NCI-H345 treated with DMSO at 0.1 percent for 48 hours (cell line): ENCODE data around the gene FAM161B.
"Not testable (repeated sequence)": the region's sequence is repeated elsewhere in the genome, so short reads cannot be mapped to it uniquely, and the experiment has no call there.

Source experiments
- DNase-seq: peaks from one replicate; lab custom pipeline; 2025; ENCODE audit not compliant: unreplicated experiment; lab: John Stamatoyannopoulos, UW

Gene FAM161B, protein sequence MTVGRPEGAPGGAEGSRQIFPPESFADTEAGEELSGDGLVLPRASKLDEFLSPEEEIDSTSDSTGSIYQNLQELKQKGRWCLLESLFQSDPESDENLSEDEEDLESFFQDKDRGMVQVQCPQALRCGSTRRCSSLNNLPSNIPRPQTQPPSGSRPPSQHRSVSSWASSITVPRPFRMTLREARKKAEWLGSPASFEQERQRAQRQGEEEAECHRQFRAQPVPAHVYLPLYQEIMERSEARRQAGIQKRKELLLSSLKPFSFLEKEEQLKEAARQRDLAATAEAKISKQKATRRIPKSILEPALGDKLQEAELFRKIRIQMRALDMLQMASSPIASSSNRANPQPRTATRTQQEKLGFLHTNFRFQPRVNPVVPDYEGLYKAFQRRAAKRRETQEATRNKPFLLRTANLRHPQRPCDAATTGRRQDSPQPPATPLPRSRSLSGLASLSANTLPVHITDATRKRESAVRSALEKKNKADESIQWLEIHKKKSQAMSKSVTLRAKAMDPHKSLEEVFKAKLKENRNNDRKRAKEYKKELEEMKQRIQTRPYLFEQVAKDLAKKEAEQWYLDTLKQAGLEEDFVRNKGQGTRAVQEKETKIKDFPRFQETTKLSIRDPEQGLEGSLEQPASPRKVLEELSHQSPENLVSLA

DNA sequence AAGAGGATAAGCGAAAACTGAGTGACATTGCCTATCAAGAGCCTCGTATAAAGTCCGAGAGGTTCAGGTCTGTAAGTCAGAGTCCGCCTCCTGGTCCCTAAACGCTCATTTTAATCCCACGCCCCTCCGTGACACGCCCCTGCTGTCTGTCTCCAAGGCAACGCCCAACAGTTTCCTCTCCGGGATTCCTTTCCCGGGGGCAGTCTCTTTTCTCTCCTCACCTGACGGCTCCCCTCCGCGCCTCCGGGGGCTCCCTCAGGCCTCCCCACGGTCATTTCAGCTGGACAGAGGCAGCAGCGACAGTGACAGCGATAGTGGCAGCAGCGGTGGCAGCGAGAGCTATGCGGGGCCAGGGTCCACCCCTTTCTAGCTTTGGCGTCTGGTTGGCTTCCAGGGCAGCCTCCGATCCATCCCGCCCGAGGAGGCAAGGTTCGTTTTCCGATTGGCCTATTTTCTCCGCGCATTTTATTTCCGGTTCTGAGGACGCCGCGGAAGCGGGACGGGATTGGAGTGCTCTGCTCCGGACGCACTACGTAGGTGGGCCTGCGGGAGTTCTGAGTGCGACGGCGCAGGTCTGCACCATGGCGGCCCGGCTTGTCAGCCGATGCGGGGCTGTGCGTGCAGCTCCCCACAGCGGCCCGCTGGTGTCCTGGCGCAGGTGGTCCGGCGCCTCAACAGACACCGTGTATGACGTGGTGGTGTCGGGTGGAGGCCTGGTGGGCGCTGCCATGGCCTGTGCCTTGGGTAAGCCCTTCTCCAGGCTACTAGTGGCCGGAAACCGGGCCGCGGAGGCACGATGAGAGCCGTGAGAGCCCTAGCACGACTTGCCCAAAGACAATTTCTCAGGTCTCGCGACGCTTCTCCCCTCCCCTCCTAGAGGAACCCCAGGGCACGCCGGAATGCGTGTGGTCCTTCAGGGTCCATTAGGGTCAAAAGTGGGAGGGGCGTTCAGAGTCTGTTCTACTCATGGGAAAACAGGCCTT is at the start of gene FAM161B, which contains the start of gene COQ6:
TSS of gene FAM161B (minus strand) at position 343 of the 983 bp plus-strand sequence. CDS start at position 275, 68 bp downstream.
TSS of gene COQ6 (plus strand) at position 551 of the 983 bp plus-strand sequence. CDS start at position 582, 31 bp downstream.
- peak; percentile 89 for DNase-seq

- DNase-seq = no peak
Measured at GRCh38 chr14:73998726-73999125, 48.8 kb upstream of the FAM161B start.

GRCh38 chr14:73997944-73998447 is 48.1 kb upstream of the FAM161B start:
- DNase-seq = no peak

GRCh38 chr14:73997108-73997943 is 47.4 kb upstream of the FAM161B start:
- DNase-seq = no peak

DNA sequence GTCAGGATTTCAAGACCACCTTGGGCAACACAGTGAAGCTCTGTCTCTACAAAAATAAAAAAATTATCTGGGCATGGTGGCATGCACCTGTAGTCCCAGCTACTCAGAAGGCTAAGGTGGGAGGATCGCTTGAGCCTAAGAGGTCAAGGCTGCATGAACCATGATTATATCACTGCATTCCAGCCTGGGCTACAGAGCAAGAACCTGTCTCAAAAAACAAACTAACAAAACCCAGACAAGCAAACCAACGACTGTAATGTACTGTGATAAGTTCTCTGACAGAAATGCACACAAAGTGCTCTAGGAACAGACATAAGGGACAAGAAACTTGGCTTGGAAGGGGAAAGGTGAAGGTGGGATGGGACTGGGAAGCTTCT is 46.8 kb upstream of the FAM161B start:
- DNase-seq = no peak

DNA sequence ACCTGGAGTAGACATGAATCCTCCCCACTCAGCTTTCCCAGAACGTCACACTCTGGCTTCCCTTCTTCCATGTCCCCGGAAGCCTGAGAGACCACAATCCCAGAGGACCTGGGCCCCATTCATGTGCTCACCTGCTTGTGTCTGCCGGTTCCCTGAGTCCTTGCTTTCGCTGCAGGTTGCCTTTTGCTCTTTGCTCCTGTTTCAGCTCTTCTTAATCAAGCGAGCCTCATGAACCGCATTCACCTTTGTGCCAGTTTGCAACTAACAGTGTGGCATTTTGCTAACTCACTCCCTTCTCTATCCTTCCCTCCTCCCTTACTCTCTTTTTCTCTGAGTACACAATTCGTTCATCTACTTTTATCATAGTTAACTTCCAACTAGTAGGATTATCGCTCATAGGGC is 46.1 kb upstream of the FAM161B start:
- no peak for DNase-seq

- not testable (repeated sequence) for DNase-seq
Measured at GRCh38 chr14:73994926-73995325, 45.0 kb upstream of the FAM161B start.

GRCh38 chr14:73991092-73991491 is 41.2 kb upstream of the FAM161B start:
- DNase-seq = no peak

GRCh38 chr14:73988656-73989055 is 38.8 kb upstream of the FAM161B start:
- DNase-seq = not testable (repeated sequence)

DNA sequence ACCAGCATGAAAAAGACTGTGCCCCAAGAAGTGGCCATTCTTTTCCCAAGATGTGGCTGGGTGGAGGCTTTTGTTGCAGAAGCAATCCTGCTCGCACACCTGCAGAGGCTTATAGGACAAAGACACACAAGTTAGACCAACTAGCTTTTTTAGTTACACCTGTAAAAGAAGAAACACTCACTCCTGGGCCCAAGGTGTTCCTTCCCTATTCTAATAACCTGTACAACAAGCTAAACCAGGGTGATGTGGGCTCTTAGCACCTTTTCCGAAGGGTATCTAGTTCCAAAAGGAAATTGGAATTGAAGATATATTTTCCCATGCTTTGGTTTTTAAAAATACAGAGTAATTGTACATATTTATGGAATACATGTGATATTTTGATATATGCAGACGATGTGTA is 38.2 kb upstream of the FAM161B start:
- DNase-seq = no peak

GRCh38 chr14:73977896-73978295 is 28.0 kb upstream of the FAM161B start:
- no peak for DNase-seq

DNA sequence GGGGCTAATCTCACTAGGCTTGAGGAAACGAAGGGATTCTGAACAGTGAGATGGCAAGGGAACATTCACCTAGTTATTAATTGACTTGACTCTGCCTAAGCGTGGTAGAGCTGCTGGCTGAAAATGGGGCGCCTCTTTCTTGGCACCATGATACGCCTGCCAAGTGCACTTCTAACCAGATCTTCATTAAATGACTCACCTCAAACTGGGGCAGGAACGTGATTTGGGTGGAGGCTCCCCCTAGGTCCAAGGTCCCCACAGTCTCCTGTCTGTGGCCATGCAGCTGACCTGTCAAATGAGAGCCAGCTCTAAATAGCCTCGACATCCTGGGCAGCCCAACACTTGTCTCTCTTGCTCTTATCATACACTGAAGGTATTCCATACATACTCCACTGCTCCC is 26.2 kb upstream of the FAM161B start:
- DNase-seq = no peak

GRCh38 chr14:73973497-73973896 is 23.6 kb upstream of the FAM161B start:
- peak; percentile 15 for DNase-seq

GRCh38 chr14:73968885-73969284 is 19.0 kb upstream of the FAM161B start:
- no peak for DNase-seq

GRCh38 chr14:73965216-73965615 is 15.3 kb upstream of the FAM161B start:
- DNase-seq = no peak

- no peak for DNase-seq
Measured at GRCh38 chr14:73961192-73961591, 11.3 kb upstream of the FAM161B start.

GRCh38 chr14:73958591-73958990 is 8.7 kb upstream of the FAM161B start:
- DNase-seq = no peak

DNA sequence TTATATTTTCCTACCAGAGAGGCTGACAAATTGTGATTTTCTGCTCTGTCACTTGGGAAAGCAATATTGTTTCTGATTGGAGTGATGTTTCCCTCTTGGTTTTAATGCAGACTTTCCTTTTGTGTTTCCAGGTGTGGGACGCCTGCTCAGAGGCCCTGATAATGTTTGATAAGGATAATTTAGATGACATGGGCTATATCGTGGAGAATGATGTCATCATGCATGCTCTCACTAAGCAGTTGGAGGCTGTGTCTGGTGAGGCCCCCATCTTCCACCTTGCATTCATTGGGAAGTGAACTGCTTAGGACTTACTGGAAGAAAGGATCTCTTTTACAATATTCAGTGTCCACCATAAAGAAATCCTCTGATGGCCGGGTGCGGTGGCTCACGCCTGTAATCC is 5.8 kb upstream of the FAM161B start:
- DNase-seq = no peak

GRCh38 chr14:73953731-73954130 is 3.8 kb upstream of the FAM161B start:
- no peak for DNase-seq

GRCh38 chr14:73945159-73945670 is 4.7 kb downstream of the FAM161B start:
- DNase-seq = no peak
